Fibroblast of skin of abdomen (primary cell): ENCODE results near the gene UBAC2.

ENCODE experiments used
- DNase-seq: peaks from one replicate; pipeline ENCODE4 v3.0.0-alpha.2; 2013

UBAC2 gene

GRCh38 chr13:99313941-99314340 is 113.3 kb downstream of the UBAC2 start:
- no peak for DNase-seq

- DNase-seq: no peak
These were observed 114.1 kb downstream of the UBAC2 start for GRCh38 chr13:99314640-99315176.

- DNase-seq: no peak
These were observed 114.5 kb downstream of the UBAC2 start for GRCh38 chr13:99315186-99315585.

DNA sequence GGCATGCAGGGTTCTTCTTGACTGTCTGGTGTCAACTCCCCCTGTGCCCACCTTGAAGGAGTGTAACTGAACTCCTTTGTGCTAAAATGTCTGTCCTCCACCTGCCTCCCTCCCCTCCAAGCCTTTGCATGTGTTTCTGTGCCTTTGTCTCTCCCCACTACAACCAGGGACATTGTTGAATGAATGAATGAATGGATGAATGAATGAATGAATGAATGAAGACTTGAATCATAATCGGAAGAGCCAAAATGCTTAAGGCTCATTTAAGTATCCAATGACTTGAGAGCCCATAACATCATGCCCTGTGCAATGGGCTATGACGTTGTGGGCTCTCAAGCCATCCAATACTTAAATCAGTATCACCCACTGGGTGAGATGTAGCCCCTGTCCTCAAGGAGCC is 115.6 kb downstream of the UBAC2 start:
- no peak for DNase-seq

DNA sequence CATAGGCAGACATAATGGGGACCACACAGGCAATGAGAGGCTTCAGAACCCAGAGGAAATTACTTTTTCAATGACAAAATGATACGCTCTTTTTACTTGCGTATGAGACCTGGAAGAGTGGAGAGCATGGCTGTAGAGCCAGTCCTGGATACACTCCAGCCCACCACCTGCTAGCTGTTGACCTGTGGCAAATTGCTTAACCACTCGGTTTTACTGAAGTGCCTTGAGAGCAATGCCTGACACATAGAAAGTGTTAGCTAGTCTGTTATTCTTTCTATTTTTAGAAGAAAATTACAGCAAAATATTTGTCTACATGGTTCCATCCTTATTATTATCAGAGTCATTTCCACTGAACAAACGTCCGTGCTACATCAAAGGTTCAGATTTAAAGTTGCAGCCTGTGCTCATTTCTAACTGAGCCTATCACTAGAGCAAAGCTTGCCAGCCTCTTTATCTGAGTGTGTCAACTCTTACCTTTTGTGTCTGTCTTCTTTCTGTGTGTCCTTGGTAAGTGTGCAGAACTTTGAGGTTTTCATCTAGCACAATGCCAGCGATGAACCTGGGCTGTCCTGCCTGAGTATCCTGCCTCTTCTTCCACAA is 116.1 kb downstream of the UBAC2 start:
- no peak for DNase-seq

- DNase-seq: peak; percentile 79
These were observed 120.2 kb downstream of the UBAC2 start for GRCh38 chr13:99320693-99321481.

DNA sequence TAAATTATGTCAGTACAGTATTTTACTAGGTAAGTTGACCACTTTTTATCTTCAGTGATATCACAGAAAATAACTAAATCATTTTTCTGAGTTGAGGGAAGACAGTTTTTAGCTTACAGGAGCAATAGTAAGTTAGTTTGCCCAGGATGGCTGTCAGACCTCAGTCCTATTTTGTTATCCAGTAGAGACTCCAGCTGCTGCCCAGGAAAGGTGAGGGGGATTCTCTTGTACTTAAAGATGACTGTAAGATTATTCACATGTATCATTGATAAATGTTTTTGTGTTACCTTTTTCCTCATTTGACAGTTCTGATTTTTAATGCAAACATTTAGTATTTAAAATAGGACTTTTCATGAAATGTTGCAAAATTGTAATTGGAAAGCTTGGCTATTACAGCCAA is 121.1 kb downstream of the UBAC2 start:
- no peak for DNase-seq

DNA sequence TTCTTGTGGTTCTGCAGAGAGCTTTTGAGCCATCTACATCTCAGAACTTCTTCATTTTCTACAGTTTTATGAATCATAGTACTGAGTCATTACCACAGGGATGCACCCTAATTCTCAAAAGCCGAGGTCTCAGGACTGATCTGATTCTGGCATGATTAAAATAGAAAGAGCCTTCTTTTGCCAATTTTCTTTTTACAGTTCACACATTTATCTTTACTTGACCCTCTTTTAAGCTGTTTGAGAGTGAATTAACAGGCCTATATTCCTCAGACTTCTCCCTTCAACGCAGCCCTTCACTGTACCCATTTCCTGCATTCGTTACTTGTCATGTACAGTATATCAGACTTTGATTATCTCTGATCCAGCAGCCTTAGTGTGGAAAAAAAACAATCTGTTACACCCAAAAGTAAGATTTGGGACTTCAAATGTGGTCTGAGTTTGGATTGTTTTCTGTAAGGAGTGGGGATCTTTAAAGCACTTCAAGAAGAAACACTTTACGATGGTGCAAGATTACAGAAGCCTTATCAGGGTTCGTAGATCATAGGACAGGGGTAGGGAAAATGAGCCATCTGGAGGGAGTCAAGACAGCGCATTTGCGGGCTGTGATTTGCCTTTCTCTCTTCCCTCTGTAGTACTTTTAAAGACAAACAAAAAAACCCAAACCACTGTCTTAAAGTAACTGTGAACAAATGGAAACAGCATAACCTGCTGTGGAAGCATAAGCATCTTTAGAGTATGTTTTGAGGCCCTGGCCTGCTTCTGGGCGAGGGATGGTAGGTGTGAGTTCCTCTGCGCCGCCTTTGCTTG is 121.8 kb downstream of the UBAC2 start:
- DNase-seq: peak; percentile 84

DNA sequence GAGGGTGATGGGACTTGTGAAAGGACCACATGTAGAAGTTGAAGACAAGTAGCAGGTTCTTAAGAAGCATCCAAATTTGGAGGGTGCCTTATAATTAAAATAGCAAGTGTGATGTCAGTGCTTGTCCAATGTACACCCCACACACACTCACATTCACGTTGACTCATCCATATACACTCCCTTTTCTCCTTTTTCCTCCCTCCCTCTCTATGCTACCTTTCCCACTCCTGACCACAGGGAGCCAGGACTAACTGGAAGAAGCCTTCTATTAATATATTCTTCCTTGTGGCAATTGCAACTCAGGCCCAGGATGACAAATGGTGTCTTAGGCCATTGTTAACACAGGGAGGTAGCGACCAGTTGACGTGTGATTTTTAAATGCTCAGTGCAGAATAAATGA is 122.8 kb downstream of the UBAC2 start:
- DNase-seq: peak; percentile 45

DNA sequence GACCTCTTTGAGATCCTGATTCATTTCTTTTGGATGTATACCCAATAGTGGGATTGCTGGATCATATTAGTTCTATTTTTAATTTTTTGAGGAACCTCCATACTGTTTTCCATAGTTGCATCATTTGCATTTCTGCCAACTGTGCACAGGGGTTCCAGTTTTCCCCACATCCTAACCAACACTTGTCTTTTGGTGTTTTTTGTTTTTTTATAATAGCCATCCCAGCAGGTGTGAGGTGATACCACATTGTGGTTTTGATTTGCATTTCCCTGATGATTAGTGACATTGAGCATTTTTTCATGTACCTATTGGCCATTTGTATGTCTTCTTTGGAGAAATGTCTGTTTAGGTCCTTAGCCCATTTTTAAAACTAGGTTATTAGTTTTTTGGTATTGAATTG is 125.4 kb downstream of the UBAC2 start:
- DNase-seq: no peak

- no peak for DNase-seq
These were observed 126.5 kb downstream of the UBAC2 start for GRCh38 chr13:99327126-99327525.

DNA sequence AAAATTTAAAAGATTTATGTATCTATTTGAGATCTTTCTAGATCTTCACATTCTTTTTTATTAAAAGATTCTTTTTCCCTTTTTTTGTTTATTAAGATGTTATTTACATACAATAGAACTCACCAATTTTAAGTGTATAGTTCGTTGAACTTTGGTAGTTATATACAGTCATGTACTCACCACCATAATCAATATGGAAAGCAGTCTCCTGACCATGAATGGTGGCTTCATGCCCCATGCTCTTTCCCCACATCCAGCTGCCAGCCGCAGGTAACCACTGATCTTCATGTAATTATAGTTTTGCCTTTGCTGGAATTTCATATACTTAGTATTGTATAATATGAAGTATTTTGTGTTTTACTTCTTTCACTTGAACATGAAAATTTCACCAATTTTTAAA is 127.1 kb downstream of the UBAC2 start:
- DNase-seq: no peak

GRCh38 chr13:99329477-99329876 is 128.8 kb downstream of the UBAC2 start:
- no peak for DNase-seq

- no peak for DNase-seq
These were observed 130.3 kb downstream of the UBAC2 start for GRCh38 chr13:99330942-99331341.

DNA sequence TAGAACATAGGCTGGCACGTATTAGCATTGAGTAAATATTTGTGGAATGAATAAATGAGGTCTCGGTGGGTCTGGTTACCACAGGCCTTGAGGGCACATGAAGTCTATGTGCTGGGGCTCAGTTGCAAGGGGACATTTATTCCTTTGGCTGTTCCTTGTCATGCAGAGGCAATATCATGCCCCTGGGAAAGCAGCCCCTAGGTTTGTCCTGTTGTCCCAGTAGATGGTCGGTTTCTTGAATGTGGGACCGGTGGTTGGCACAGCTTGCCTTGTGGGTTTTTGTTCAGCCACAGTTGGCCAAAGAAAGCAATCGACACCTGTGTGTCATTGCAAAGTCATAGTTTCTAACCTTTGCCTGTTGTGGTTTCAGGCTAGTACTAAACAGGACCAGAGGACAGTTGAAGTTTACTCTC is 131.2 kb downstream of the UBAC2 start:
- DNase-seq: no peak

GRCh38 chr13:99332456-99332855 is 131.8 kb downstream of the UBAC2 start:
- DNase-seq: no peak

DNA sequence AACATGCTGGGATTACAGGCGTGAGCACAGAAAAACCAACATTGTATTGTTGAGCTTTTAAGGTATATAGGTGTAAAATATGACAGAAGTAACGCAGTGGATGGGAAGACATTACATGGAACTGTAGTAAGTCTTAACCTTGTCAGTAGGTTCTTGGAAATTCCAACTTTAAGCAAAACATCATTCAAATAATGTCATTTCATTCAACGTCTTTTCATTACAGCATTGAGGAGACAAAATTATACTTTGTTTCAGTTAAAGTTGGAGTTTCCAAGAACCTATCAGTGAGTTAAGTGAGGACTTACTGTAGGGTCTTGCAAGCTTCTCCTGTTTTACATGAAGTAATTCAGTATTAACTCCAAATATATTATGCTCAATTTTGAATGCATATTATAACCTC is 133.6 kb downstream of the UBAC2 start:
- no peak for DNase-seq

DNA sequence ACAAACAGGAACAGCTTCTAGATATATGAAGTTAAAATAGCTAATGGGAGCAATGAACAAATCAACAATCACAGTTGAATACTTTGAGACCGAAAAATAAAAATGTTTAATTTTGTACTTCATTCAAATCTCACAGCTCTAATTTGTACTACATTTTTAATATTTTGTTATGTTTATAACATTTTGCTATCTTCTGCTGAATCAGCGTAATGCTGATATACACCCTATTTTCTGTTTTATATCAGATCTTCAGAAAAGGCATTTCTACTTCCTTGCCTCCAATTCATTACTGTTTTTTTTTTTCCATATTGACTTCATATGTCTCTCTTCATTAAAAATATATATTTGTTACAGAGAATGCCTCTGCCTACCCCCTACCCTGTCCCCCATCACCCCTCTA is 134.4 kb downstream of the UBAC2 start:
- DNase-seq: no peak

DNA sequence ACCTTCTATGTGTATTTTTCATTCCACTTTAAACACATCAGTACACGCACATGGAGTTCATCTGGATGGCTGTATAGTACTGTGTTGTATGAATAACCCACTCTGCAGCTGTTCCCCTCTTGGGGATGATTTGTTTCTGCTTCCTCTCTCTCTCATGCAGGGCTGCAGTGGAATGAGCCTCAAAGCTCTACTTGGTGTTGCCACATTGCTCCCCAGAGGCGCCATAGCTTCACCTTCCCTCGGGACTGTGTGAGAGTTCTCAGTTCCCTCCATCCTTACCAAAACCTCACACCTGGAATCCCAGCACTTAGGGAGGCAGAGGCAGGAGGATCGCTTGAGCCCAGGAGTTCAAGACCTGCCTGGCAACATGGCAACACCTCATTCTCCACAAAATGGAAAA is 134.9 kb downstream of the UBAC2 start:
- DNase-seq: peak; percentile 40

GRCh38 chr13:99339230-99339721 is 138.6 kb downstream of the UBAC2 start:
- no peak for DNase-seq

GRCh38 chr13:99339736-99340397 is 139.2 kb downstream of the UBAC2 start:
- no peak for DNase-seq

- DNase-seq: no peak
These were observed 140.0 kb downstream of the UBAC2 start for GRCh38 chr13:99340638-99341037.
